ENCODE measurements around the gene FTL. TPM values are rescaled to one million over a fixed set of nuclear protein-coding genes. Genes with fewer than 3 reads are reported as not detected.

The FTL gene
- total RNA-seq, 2 experiments from 2014 or later = 1,380 to 1,403 TPM

DNA sequence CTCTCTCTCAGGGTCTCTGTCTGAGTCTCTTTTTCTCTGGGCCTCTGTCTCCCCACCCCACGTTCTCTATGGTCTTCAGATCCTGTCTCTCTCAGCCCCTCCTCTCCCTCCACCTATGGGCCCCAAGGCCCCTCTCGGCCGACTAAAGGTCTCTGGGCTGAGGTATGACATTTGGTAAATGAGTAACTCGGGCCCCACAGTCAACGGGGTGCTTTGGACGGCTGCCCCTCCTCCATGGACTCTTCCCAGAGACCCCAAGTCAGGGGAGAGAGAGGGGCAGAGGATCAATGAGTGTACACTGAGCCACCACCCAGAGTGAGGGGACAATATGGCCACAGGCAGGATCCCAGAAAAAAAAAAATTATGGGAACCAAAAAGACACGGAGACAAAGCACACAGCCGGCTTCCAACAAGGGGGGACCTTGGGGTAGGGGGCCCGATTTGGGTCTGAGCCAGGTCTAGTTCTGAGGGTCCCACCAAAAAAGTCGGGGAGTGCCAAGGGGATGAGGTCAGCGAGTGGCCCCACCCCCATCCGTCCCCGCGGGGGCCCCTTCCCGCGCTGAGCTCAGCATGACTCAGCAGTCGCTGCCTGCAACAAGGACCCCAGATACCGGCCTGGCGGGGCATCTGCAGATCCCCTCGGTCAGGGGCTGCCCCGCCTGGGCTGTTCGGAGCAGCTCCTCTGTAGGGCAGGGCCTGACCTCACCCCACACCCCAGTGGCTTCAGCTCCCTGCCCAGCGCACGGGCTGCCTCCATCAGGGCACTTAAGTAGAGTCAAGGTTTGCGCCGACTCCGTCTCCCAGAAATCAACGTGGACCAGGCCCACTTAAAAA lies 1.5 kb upstream of the FTL start:
- Mint-ChIP-seq H3K9me3 (ENCODE audit: low read depth) (no peaks in the 10 kb centered on the region), H3K36me3 (peaks cover 37% of the 10 kb centered on the region), H3K27me3 (no peaks in the 10 kb centered on the region), H3K4me3 (peak overlapping the region; percentile 99), H3K27ac (peak overlapping the region; percentile 97), H3K4me1 (peaks cover 73% of the 10 kb centered on the region)
- DNase-seq = peak; percentile 90
- ATAC-seq = peak; percentile 25
- CTCF ChIA-PET = interaction anchor here (0.6 to 1.5 kb wide), 5 partner anchors 30 to 120 kb away, joined by 3 to 5 read pairs (median 4); partner anchors contain the start of genes GYS1, NUCB1 and RUVBL2

DNA sequence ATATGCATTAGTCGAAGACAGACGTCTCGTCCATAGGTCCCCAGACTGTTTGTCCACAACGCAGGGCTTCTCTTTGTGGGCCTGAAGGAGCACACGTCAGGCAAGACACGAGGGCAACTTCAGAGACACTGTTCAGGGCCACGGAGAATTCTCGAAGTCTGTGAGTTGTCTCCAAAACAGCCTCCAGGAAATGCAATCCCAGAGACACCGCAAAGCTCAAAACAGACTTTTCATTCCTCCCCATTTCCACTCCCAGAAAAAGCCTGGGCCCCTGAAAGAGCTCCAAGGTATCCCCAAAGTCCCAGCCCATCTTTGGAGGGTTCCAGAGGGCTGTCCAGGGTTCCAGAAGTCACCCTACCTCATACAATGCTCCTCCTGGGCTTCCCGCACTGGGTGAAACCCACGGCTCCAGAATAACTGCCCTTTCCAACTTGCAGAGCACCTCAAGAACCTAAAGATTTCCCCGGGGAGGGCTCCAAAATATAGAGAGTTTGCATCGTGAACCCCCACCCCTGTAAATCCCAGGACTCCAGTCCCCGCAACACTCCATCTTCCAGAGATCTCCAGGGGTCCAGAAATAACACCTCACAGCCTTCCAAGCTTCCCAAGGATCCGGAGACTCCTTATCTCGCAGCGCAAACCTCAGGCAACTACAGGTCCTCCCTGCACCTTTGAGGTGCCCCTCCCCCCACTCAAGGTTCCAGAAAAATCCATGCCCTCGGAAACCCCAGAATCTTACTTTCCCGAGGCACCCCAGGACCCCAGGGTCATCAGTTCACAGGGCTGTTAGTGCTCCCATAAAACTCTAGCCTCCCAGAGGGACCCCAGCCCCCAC lies 687 bp upstream of the FTL start:
- ATAC-seq = no peak
- Mint-ChIP-seq H3K27me3 (no peaks in the 10 kb centered on the region), H3K4me1 (peaks cover 67% of the 10 kb centered on the region), H3K4me3 (peak overlapping the region; percentile 99), H3K9me3 (ENCODE audit: low read depth) (no peaks in the 10 kb centered on the region), H3K27ac (peak overlapping the region; percentile 97), H3K36me3 (peaks cover 37% of the 10 kb centered on the region)
- peak; percentile 47 for DNase-seq
- CTCF ChIA-PET = interaction anchor here (1.0 to 1.5 kb wide), 4 partner anchors 29 to 121 kb away, joined by 3 to 5 read pairs (median 4); partner anchors contain the start of genes GYS1, NUCB1 and RUVBL2

DNA sequence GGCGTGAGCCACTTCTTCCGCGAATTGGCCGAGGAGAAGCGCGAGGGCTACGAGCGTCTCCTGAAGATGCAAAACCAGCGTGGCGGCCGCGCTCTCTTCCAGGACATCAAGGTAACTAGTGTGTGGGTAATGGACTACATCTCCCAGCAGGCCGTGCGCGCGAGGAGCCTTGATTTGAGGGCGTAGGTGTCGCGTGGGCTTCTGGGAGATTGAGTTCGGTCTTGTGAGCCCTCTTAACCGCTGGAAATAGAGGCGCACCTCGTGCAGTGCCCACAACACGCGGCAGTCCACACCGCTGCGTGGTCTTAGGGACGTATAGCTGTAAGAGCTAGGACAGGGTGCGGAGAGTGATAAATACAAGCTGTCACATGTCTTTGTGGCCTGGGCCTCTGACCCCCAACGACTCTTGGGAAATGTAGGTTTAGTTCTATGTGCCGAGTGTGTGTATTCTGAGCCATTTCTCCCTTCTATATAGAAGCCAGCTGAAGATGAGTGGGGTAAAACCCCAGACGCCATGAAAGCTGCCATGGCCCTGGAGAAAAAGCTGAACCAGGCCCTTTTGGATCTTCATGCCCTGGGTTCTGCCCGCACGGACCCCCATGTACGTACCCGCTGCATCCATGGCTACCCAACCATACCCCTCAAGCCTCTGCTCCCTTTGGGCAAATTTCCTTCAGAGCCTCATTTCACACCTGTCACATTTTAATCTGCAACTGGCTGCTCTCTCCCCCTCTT lies 864 bp downstream of the FTL start:
- Mint-ChIP-seq H3K27ac (peak overlapping the region; percentile 97), H3K36me3 (peaks cover 41% of the 10 kb centered on the region), H3K4me1 (peaks cover 67% of the 10 kb centered on the region), H3K9me3 (ENCODE audit: low read depth) (no peaks in the 10 kb centered on the region), H3K4me3 (peak overlapping the region; percentile 99), H3K27me3 (no peaks in the 10 kb centered on the region)
- peak; percentile 95 for DNase-seq
- peak; percentile 34 for ATAC-seq
- CTCF ChIA-PET = interaction anchor here (1.0 to 3.6 kb wide), 6 partner anchors 11 to 130 kb away, joined by 3 to 20 read pairs (median 6); partner anchors contain the start of genes GYS1, HSD17B14 and RUVBL2

DNA sequence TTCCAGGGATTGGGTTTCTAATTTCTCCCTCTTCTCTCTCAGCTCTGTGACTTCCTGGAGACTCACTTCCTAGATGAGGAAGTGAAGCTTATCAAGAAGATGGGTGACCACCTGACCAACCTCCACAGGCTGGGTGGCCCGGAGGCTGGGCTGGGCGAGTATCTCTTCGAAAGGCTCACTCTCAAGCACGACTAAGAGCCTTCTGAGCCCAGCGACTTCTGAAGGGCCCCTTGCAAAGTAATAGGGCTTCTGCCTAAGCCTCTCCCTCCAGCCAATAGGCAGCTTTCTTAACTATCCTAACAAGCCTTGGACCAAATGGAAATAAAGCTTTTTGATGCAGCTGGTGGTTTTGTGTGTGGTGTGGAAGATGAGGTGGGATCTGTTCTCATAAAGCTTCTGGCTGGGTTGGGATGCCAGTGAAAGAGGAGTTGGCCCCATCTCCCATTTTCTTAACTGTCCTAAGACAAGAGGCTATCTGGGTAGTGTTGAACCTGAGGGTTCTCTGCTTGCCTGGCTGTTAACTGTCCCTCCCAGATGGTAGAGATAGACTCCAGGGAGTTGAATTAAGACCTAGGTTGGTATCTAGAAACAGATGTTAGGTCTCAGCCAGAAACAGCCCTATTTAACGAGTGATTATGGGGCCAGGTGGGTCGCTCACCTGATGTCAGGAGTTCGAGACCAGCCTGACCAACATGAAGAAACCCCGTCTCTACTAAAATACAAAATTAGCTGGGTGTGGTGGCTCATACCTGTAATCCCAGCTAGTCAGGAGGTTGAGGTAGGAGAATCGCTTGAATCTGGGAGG lies 1.6 kb downstream of the FTL start:
- H3K4me3 Mint-ChIP-seq = peak overlapping the region; percentile 99
- ATAC-seq (no peak), DNase-seq (peak; percentile 44)
- H3K4me1 Mint-ChIP-seq = peaks cover 62% of the 10 kb centered on the region
- peak overlapping the region; percentile 97 for H3K27ac Mint-ChIP-seq
- H3K36me3 Mint-ChIP-seq = peaks cover 38% of the 10 kb centered on the region
- no peaks in the 10 kb centered on the region for H3K9me3 Mint-ChIP-seq (ENCODE audit: low read depth)
- CTCF ChIA-PET = interaction anchor here (1.0 to 3.6 kb wide), 8 partner anchors 10 to 131 kb away, joined by 3 to 20 read pairs (median 4); partner anchors contain the start of genes BAX, GYS1, HSD17B14 and RUVBL2
- no peaks in the 10 kb centered on the region for H3K27me3 Mint-ChIP-seq

DNA sequence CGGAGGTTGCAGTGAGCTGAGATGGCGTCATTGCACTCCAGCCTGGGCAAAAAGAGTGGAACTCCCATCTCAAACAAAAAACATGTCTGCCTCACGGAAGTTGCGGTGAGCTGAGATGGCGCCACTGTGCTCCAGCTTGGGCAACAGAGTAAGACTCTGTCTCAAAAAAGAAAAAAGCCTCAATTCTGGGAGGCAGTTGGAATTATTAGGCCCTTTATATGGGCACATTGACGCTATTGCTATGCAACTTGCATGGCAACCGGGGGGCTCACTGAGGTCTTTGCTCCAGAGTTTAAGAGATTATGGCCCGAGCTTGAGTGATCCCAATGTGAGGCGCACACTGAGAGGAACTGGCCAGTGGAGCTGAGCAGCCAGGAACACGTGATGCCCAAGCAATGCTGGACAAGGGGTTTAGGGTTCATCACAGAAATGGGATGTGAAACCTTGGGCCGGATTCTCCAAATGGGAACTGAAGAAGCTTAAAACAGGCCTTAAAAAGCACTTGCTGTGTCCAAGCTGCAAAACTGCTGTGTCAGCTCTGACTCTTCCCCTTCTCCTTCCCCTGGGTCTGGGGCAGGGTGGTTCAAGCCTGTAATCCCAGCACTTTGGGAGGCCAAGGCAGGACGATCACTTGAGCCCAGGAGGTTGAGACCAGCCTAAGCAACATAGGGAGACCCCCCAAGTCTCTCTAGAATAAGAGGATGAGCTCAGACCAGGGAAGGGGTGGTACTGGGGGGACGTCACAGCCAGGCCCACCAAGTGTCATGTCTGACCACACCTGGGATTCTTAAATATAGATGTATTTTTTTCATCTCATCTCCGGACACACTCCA lies 2.5 kb downstream of the FTL start:
- peaks cover 54% of the 10 kb centered on the region for H3K4me1 Mint-ChIP-seq
- CTCF ChIA-PET = interaction anchor here (1.2 to 3.6 kb wide), 6 partner anchors 9 to 179 kb away, joined by 3 to 20 read pairs (median 8); partner anchors contain the start of genes BAX, GYS1 and RUVBL2
- H3K4me3 Mint-ChIP-seq = peak overlapping the region; percentile 99
- ATAC-seq (no peak), DNase-seq (peak; percentile 46)
- no peaks in the 10 kb centered on the region for H3K27me3 Mint-ChIP-seq
- peaks cover 37% of the 10 kb centered on the region for H3K36me3 Mint-ChIP-seq
- H3K9me3 Mint-ChIP-seq (ENCODE audit: low read depth) = no peaks in the 10 kb centered on the region
- peak overlapping the region; percentile 62 for H3K27ac Mint-ChIP-seq

DNA sequence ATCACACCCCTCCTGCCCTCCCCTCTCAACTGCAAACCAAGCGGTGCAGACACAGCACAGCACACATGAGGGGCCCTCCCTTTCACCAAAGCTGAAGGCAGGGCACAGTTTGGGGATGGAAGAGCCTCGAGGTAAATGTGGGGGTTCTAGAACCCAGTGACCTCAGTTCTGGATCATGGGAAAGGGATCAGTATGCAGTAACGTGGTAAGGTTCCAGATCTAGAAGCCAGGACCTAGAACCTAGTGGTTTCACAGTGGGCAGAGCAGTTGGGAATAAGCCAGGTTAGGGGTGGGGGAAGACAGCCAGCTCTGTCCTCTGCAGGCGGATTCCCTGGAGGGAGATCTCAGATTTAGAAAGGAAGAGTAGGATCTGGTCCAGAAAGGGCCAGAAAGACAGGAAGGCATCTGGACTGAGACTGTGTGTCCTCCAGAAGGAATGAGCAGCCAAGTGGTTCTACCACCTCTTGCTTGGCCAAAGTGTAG lies 3.1 kb downstream of the FTL start:
- ATAC-seq (no peak), DNase-seq (peak; percentile 45)
- no peaks in the 10 kb centered on the region for H3K9me3 Mint-ChIP-seq (ENCODE audit: low read depth)
- H3K36me3 Mint-ChIP-seq = peaks cover 37% of the 10 kb centered on the region
- no peaks in the 10 kb centered on the region for H3K27me3 Mint-ChIP-seq
- H3K4me3 Mint-ChIP-seq = no peak overlapping the region
- H3K27ac Mint-ChIP-seq = peak overlapping the region; percentile 62
- CTCF ChIA-PET = interaction anchor here (1.2 to 3.6 kb wide), 7 partner anchors 8 to 180 kb away, joined by 3 to 20 read pairs (median 6); partner anchors contain the start of genes BAX, GYS1 and RUVBL2
- H3K4me1 Mint-ChIP-seq = peaks cover 51% of the 10 kb centered on the region

DNA sequence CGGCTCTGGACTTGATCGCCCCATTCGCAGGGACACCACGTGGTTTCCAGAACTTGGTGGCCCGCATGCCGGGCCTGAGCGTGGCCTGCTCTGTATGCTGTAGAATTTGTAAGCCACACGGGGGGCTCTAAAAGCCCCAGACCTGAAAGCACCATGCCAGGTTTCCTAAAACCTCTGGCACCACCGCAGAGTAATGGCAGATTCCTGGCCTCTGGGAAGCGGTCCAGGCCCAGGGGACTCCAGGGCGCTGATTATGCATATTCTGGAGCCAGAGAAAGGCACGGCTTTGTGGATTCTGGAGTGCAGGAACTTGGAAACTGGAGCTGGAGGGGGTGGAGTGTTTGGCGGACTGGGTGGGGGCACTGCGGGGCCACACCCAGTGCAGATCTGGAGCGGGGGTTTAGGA lies 3.7 kb downstream of the FTL start:
- Mint-ChIP-seq H3K4me3 (no peak overlapping the region), H3K36me3 (peaks cover 37% of the 10 kb centered on the region), H3K27me3 (no peaks in the 10 kb centered on the region), H3K4me1 (peaks cover 47% of the 10 kb centered on the region), H3K9me3 (ENCODE audit: low read depth) (no peaks in the 10 kb centered on the region), H3K27ac (no peak overlapping the region)
- CTCF ChIA-PET = interaction anchor here (1.2 to 3.6 kb wide), 2 partner anchors 20 to 125 kb away, joined by 3 to 20 read pairs; no protein-coding TSS in a partner anchor
- DNase-seq (no peak), ATAC-seq (no peak)

DNA sequence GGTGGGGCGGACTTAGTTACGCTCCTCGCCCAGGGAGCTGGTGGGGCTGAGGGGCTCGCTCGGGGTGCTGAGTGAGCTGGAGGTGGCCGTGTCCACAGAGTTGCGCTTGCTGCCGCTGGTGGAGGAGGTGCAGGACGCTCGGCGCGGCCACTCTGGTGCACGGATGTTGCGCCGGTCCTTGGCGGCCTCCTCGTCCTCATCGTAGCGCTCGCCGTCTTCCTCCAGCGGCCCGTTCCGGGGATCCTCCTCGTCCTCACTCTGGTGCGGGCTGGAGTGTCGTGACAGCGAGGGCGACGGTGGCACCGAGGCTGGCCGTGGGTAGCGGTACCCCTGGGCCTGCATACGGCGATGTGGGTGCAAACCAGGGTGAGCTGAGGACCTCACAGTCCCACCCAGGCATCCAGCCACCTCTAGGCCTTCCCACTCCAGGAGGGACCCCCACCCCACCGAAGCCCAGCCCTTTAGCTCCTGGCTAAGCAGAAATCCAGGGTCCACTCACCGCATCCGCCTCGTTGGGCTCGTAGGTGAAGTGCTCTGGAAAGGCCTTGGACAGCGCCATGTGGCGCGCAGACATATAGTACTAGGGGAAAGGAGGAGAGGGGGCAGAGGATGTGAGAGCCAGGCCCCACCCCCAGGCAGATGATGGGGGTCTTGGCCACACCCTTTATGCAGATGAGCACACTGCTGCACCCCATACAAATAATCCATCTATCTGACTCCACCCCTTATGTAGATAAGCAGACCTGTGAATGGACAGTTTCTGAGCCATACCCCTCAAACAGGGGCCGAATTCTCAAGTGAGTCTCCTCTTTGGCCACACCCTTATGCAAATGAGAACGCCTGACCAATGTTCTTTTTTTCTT lies 4.4 kb downstream of the FTL start:
- Mint-ChIP-seq H3K4me1 (peaks cover 40% of the 10 kb centered on the region), H3K9me3 (ENCODE audit: low read depth) (no peaks in the 10 kb centered on the region)
- no peak for ATAC-seq

DNA sequence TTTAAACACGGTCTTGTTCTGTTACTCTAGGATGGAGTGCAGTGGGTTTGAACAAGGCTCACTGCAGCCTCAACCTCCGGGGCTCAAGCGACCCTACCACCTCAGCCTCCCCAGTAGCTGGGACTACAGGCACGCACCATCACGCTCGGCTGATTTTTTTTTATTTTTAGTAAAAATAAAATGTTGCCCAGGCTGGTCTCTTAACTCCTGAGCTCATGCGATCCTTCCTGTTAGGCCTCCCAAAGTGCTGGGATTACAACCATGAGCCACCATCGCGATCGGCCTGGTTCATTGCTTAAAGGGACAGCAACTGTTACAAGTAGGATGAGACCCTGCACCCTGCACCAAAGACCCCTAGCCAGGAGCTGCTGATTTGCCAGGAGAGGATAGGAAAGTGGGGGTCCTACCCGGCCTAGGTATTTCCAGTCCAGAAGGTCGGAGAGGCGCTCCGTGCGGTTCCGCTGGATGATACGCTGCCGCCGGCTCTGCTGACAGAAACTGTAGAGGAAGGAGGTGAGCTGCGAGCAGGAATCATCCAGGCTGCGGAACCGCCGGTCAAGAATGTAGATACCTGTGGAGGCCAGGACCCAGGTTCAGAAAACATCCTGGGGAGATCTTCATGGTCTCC lies 5.1 kb downstream of the FTL start:
- ATAC-seq = no peak
- Mint-ChIP-seq H3K4me1 (peaks cover 34% of the 10 kb centered on the region), H3K27ac (no peak overlapping the region), H3K4me3 (no peak overlapping the region), H3K27me3 (no peaks in the 10 kb centered on the region), H3K36me3 (peaks cover 44% of the 10 kb centered on the region), H3K9me3 (ENCODE audit: low read depth) (no peaks in the 10 kb centered on the region)
- DNase-seq = no peak
- CTCF ChIA-PET = interaction anchor here (0.6 to 3.5 kb wide), 43 partner anchors 8 to 324 kb away, joined by 3 to 31 read pairs (median 5); partner anchors contain the start of genes BAX, CA11, DHDH and GYS1

More for the DNA sequence above, 4.4 kb downstream of the FTL start:
- Mint-ChIP-seq H3K36me3 (peaks cover 43% of the 10 kb centered on the region), H3K27ac (no peak overlapping the region), H3K4me3 (no peak overlapping the region), H3K27me3 (no peaks in the 10 kb centered on the region)
- CTCF ChIA-PET = interaction anchor here (1.0 to 3.5 kb wide), 22 partner anchors 7 to 324 kb away, joined by 3 to 31 read pairs (median 10); partner anchors contain the start of genes CA11, DHDH, GYS1 and NUCB1
- peak; percentile 44 for DNase-seq

DNA sequence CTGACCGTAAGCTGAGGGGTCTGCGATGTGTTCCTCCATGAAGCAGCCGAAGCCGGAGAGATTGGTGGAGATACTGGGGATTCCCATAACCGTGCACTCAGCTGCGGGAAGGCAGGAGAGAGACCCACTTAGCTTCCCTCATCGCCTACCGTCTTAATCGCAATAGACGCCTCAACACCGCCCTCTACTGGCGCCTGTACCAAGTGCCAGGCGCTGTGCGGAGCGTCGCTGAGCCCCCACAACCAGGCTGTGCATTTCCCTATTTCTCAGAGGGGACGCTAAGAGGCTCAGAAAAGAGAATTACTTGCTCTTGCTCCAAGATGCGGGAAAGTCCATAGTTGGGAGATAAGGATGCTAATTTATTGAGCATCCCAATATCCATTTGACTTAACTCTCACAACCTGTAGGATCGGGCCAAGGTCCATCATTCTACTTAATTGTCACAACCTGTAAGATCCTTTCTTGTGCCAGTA lies 5.8 kb downstream of the FTL start:
- CTCF ChIA-PET = interaction anchor here (0.6 to 3.5 kb wide), 42 partner anchors 9 to 325 kb away, joined by 3 to 31 read pairs (median 6); partner anchors contain the start of genes BAX, CA11, DHDH and GYS1
- no peak overlapping the region for H3K4me3 Mint-ChIP-seq
- peak; percentile 52 for ATAC-seq
- peaks cover 31% of the 10 kb centered on the region for H3K4me1 Mint-ChIP-seq
- no peak overlapping the region for H3K27ac Mint-ChIP-seq
- H3K36me3 Mint-ChIP-seq = peaks cover 40% of the 10 kb centered on the region
- H3K27me3 Mint-ChIP-seq = no peaks in the 10 kb centered on the region
- H3K9me3 Mint-ChIP-seq (ENCODE audit: low read depth) = no peaks in the 10 kb centered on the region
- peak; percentile 87 for DNase-seq
